H1 (cell line): ENCODE data around the gene BHLHE23. TPM values are rescaled to one million over a fixed set of nuclear protein-coding genes. Genes with fewer than 3 reads are reported as not detected.

Experiments used
- CTCF ChIA-PET: fragments of 300-600 bp; sonication (Branson Sonifier 250); formaldehyde crosslinking; loops from one replicate; lab custom pipeline; 2021; ENCODE audit not compliant: partially characterized antibody; lab: Charles Lee
- POLR2A ChIA-PET: fragments of 300-600 bp; sonication (Branson Sonifier 250); formaldehyde crosslinking; loops from one replicate; lab custom pipeline; 2021; ENCODE audit warnings: inconsistent platforms; ENCODE audit not compliant: partially characterized antibody; lab: Charles Lee
- DNase-seq, 2 experiments: peaks; one replicate each; pipeline versions ENCODE4 v3.0.0 to v3.0.0-alpha.2; 2010 to 2022; ENCODE audit warnings: low spot score in 2 of 2, low read depth in 1 of 2, mixed read lengths in 1 of 2
- FAIRE-seq: peaks from 2 replicates; lab custom pipeline; 2011; peaks lifted over from hg19 to GRCh38; lab: Jason Lieb, UNC
- H2AFZ ChIP-seq: 2 replicates; pipeline ENCODE4 v1.8.1; 2012; ENCODE audit warnings: low read length, inconsistent platforms
- H2AK5ac ChIP-seq: 2 replicates; pipeline ENCODE4 v1.6.1; 2013; ENCODE audit warnings: low read depth, low read length
- H2BK120ac ChIP-seq: replicated peaks from 2 replicates; pipeline ENCODE3; 2013; ENCODE audit warnings: low read depth, low read length, inconsistent platforms
- H2BK12ac ChIP-seq: 2 replicates; pipeline ENCODE4 v1.6.1; 2013; ENCODE audit warnings: low read depth, low read length
- H2BK15ac ChIP-seq: 2 replicates; pipeline ENCODE4 v1.6.1; 2013; ENCODE audit warnings: low read length
- H2BK20ac ChIP-seq: 2 replicates; pipeline ENCODE4 v1.6.1; 2013; ENCODE audit warnings: low read length
- H2BK5ac ChIP-seq: 2 replicates; pipeline ENCODE4 v1.6.1; 2013; ENCODE audit warnings: low read depth, low read length
- H3K14ac ChIP-seq: 2 replicates; pipeline ENCODE4 v1.6.1; 2013; ENCODE audit warnings: inconsistent platforms; ENCODE audit not compliant: insufficient read length
- H3K18ac ChIP-seq: 2 replicates; pipeline ENCODE4 v1.6.1; 2013; ENCODE audit warnings: low read length; ENCODE audit errors: extremely low read depth
- H3K23ac ChIP-seq: 2 replicates; pipeline ENCODE4 v1.6.1; 2013; ENCODE audit warnings: inconsistent platforms; ENCODE audit not compliant: insufficient read length
- H3K23me2 ChIP-seq: 2 replicates; pipeline ENCODE4 v1.6.1; 2013; ENCODE audit warnings: low read depth, low read length
- H3K27ac ChIP-seq: 2 replicates; pipeline ENCODE4 v1.6.1; 2011; ENCODE audit warnings: low read depth, low read length, inconsistent platforms
- H3K27me3 ChIP-seq, 4 experiments: replicated peaks in 1 of 4; 1 replicate in 1 of 4; 2 replicates in 3 of 4; pipeline versions ENCODE4 v1.6.1 to v1.8.1; 2011 to 2013; ENCODE audit warnings: low read length in 3 of 4, mild to moderate bottlenecking in 3 of 4, inconsistent platforms in 2 of 4, mixed read lengths in 2 of 4, moderate library complexity in 1 of 4; ENCODE audit not compliant: control insufficient read depth in 3 of 4, insufficient read depth in 3 of 4; ENCODE audit errors: extremely low read depth in 1 of 4
- H3K36me3 ChIP-seq, 4 experiments: 2 replicates each; pipeline versions ENCODE4 v1.6.1 to v1.8.1; 2011 to 2013; ENCODE audit warnings: mild to moderate bottlenecking in 4 of 4, low read length in 3 of 4, moderate library complexity in 2 of 4, control low read depth in 1 of 4, inconsistent platforms in 1 of 4; ENCODE audit not compliant: insufficient read depth in 4 of 4, control insufficient read depth in 2 of 4
- H3K4ac ChIP-seq: replicated peaks from 2 replicates; pipeline ENCODE3; 2013; ENCODE audit warnings: low read length, low read depth, mixed read lengths, inconsistent platforms; ENCODE audit not compliant: insufficient read length
- H3K4me1 ChIP-seq, 4 experiments: replicated peaks in 1 of 4; 1 replicate in 1 of 4; 2 replicates in 3 of 4; pipeline versions ENCODE4 v1.6.1 to v1.8.1; 2011 to 2013; ENCODE audit warnings: low read length in 3 of 4, inconsistent platforms in 2 of 4, mixed read lengths in 1 of 4; ENCODE audit not compliant: insufficient read depth in 4 of 4, control insufficient read depth in 3 of 4
- H3K4me2 ChIP-seq, 2 experiments: 2 replicates each; pipeline versions ENCODE4 v1.6.1 to v1.8.1; 2011 to 2013; ENCODE audit warnings: low read depth in 2 of 2, low read length in 2 of 2, control low read depth in 1 of 2, inconsistent platforms in 1 of 2, mild to moderate bottlenecking in 1 of 2; ENCODE audit not compliant: insufficient read depth in 1 of 2
- H3K4me3 ChIP-seq, 4 experiments: fragments of 200-600, 300-600 bp in 1 of 4; sonication (generic), shearing (Covaris generic), sonication (Bioruptor Twin) in 1 of 4; 2 replicates each; pipeline versions ENCODE4 v1.5.1 to v1.8.1; 2011 to 2016; ENCODE audit warnings: low read length in 4 of 4, low read depth in 3 of 4, control low read depth in 2 of 4, inconsistent platforms in 2 of 4, mild to moderate bottlenecking in 2 of 4, mixed read lengths in 1 of 4, moderate library complexity in 1 of 4; ENCODE audit not compliant: insufficient read depth in 2 of 4; ENCODE audit errors: extremely low read depth in 1 of 4
- H3K56ac ChIP-seq: replicated peaks from 2 replicates; pipeline ENCODE3; 2013; ENCODE audit warnings: low read depth, mild to moderate bottlenecking, mixed read lengths, low read length, inconsistent platforms; ENCODE audit not compliant: insufficient read length
- H3K79me1 ChIP-seq: 2 replicates; pipeline ENCODE4 v1.6.1; 2013; ENCODE audit warnings: low read depth, low read length, control low read depth
- H3K79me2 ChIP-seq, 2 experiments: 2 replicates each; pipeline versions ENCODE4 v1.6.1 to v1.8.1; 2012 to 2013; ENCODE audit warnings: low read length in 2 of 2, mild to moderate bottlenecking in 2 of 2, inconsistent platforms in 1 of 2; ENCODE audit not compliant: insufficient read depth in 2 of 2, control insufficient read depth in 1 of 2
- H3K9ac ChIP-seq, 4 experiments: replicated peaks in 1 of 4; 1 replicate in 1 of 4; 2 replicates in 3 of 4; pipeline versions ENCODE4 v1.6.1 to v1.8.1; 2011 to 2013; ENCODE audit warnings: low read depth in 3 of 4, low read length in 3 of 4, control low read depth in 2 of 4, mild to moderate bottlenecking in 2 of 4, moderate library complexity in 2 of 4, inconsistent platforms in 1 of 4; ENCODE audit errors: extremely low read depth in 1 of 4
- H3K9me3 ChIP-seq, 2 experiments: 2 replicates each; pipeline versions ENCODE4 v1.6.1 to v1.8.1; 2012 to 2013; ENCODE audit warnings: mild to moderate bottlenecking in 2 of 2, moderate library complexity in 2 of 2, control low read depth in 1 of 2, inconsistent platforms in 1 of 2, low read depth in 1 of 2, low read length in 1 of 2, mixed read lengths in 1 of 2; ENCODE audit not compliant: insufficient read depth in 2 of 2
- H4K20me1 ChIP-seq, 2 experiments: replicated peaks in 1 of 2; 2 replicates each; pipeline versions ENCODE3 to v1.8.1; 2011 to 2013; ENCODE audit warnings: inconsistent platforms in 2 of 2, low read length in 2 of 2, mild to moderate bottlenecking in 1 of 2; ENCODE audit not compliant: insufficient read depth in 2 of 2, control insufficient read depth in 1 of 2
- H4K5ac ChIP-seq: 2 replicates; pipeline ENCODE4 v1.6.1; 2013; ENCODE audit warnings: low read length, low read depth, mixed read lengths, inconsistent platforms; ENCODE audit not compliant: insufficient read length
- H4K8ac ChIP-seq: 2 replicates; pipeline ENCODE4 v1.8.0; 2013; ENCODE audit warnings: mild to moderate bottlenecking, moderate library complexity, low read length, inconsistent platforms; ENCODE audit not compliant: insufficient read depth; ENCODE audit errors: extremely low read depth
- H4K91ac ChIP-seq: replicated peaks from 2 replicates; pipeline ENCODE3; 2013; ENCODE audit warnings: low read length, mixed read lengths, inconsistent platforms; ENCODE audit not compliant: insufficient read length
- BACH1 ChIP-seq: IDR thresholded peaks from 2 replicates; pipeline ENCODE4 v1.6.1; 2012; ENCODE audit warnings: low read length, improper control_type of control experiment
- EP300 ChIP-seq, 2 experiments: IDR thresholded peaks; 1 replicate in 1 of 2; 2 replicates in 1 of 2; pipeline ENCODE4 v1.6.1; 2011 to 2012; ENCODE audit warnings: low read depth in 2 of 2, low read length in 2 of 2, mild to moderate bottlenecking in 2 of 2, borderline replicate concordance in 1 of 2, inconsistent platforms in 1 of 2, moderate library complexity in 1 of 2
- GTF2F1 ChIP-seq: IDR thresholded peaks from 2 replicates; pipeline ENCODE4 v1.6.1; 2012; ENCODE audit warnings: low read depth, low read length, improper control_type of control experiment, borderline replicate concordance
- HDAC6 ChIP-seq: IDR thresholded peaks from one replicate; pipeline ENCODE4 v1.7.1; 2012; ENCODE audit warnings: low read depth, mild to moderate bottlenecking, inconsistent platforms, low read length, moderate library complexity
- NANOG ChIP-seq: IDR thresholded peaks from 2 replicates; pipeline ENCODE4 v1.6.1; 2011; ENCODE audit warnings: low read length, low read depth, mild to moderate bottlenecking, inconsistent platforms; ENCODE audit not compliant: insufficient read depth, poor library complexity, severe bottlenecking
- POU5F1 ChIP-seq: IDR thresholded peaks from 2 replicates; pipeline ENCODE4 v1.6.1; 2011; ENCODE audit warnings: low read depth, mild to moderate bottlenecking, low read length, moderate library complexity
- RXRA ChIP-seq: IDR thresholded peaks from 2 replicates; pipeline ENCODE4 v1.6.1; 2011; ENCODE audit warnings: low read depth, mild to moderate bottlenecking, low read length, moderate library complexity; ENCODE audit not compliant: insufficient read depth
- SIRT6 ChIP-seq: IDR thresholded peaks from one replicate; pipeline ENCODE4 v1.7.1; 2012; ENCODE audit warnings: low read length, inconsistent platforms
- SUZ12 ChIP-seq: fragments of 200-600 bp; sonication (generic); IDR thresholded peaks from 2 replicates; pipeline ENCODE4 v1.6.1; 2012; ENCODE audit warnings: mild to moderate bottlenecking, inconsistent platforms, low read length, moderate library complexity, mixed read lengths
- TCF12 ChIP-seq: IDR thresholded peaks from 2 replicates; pipeline ENCODE4 v1.6.1; 2011; ENCODE audit warnings: low read depth, mild to moderate bottlenecking, low read length
- WGBS, 2 experiments: shearing (Covaris generic) in 1 of 2; methylation state at CpG; one replicate each; pipeline versions ENCODE4 v1.1.6 to v1.1.7; 2013 to 2015; ENCODE audit warnings: low lambda C conversion rate in 2 of 2, mixed read lengths in 2 of 2, inconsistent platforms in 1 of 2, low coverage in 1 of 2, missing lambda C conversion rate in 1 of 2; ENCODE audit not compliant: insufficient replicate concordance in 2 of 2, insufficient coverage in 1 of 2, insufficient read length in 1 of 2; ENCODE audit errors: extremely low coverage in 1 of 2, missing lambda C conversion rate in 1 of 2; 5-methylcytosine and 5-hydroxymethylcytosine counted together
- polyA plus RNA-seq, 7 experiments: library from polyadenylated mRNA; depleted of rRNA in 3 of 7; stranded (reverse) in 5 of 7; unstranded in 2 of 7; fragments of >200 nt in 5 of 7; fragments of 200-250 nt in 2 of 7; gene quantifications; 1 replicate in 5 of 7; 2 replicates in 1 of 7; 4 replicates in 1 of 7; pipeline versions ENCODE4 v1.2.1 to v1.2.3, GENCODE V29; 2011 to 2013; ENCODE audit warnings: missing spikeins in 2 of 7, mixed read lengths in 2 of 7
- total RNA-seq: library from RNA; stranded (reverse); fragmentation: NEBNext Ultra II Directional; extraction: Animal tissue kit (Norgen Biotek cat#: 25700); gene quantifications from 2 replicates; pipeline ENCODE4 v1.2.1, GENCODE V29; 2021

Gene BHLHE23
- total and polyA plus RNA-seq, 2 of the 8 experiments (the other 6 are each of a cell fraction or from before 2014, with no cell fraction given), result 0.47 TPM; not detected in 1

GRCh38 chr20:62967628-62968351 lies 39.0 kb downstream of the BHLHE23 start:
- peaks cover 0 to 4% (median 2%) of the 10 kb centered on the region in 4 experiments; a peak in 5 of 7 replicates for H3K4me1 ChIP-seq
- H3K9me3 ChIP-seq, result no peaks in the 10 kb centered on the region
- no peak overlapping the region for H2BK5ac ChIP-seq
- H2BK15ac ChIP-seq, result no peak overlapping the region
- DNase-seq (no peak), FAIRE-seq (no peak)
- H4K20me1 ChIP-seq, result peaks cover 0 to 12% of the 10 kb centered on the region in 2 experiments
- H3K4me2 ChIP-seq, result no peak overlapping the region
- no peak overlapping the region for H3K4ac ChIP-seq
- POLR2A ChIA-PET, result interaction anchor here (1.3 to 1.4 kb wide), 3 partner anchors 23 to 92 kb away, joined by 3 read pairs; partner anchors contain the start of gene GID8
- H3K4me3 ChIP-seq, result no peak overlapping the region
- H2AK5ac ChIP-seq, result no peak overlapping the region
- WGBS, 2 experiments, result 91% methylated on average over 21 of the region's 27 CpGs; no CpG with 5 or more reads in 1 of the 2 experiments
- H4K8ac ChIP-seq, result no peak overlapping the region
- no peak overlapping the region for H3K56ac ChIP-seq
- H2BK20ac ChIP-seq, result no peak overlapping the region
- H4K5ac ChIP-seq, result no peak overlapping the region
- H4K91ac ChIP-seq, result no peak overlapping the region
- no peak for TF ChIP-seq NANOG
- no peak for TF ChIP-seq HDAC6
- no peak for TF ChIP-seq SUZ12
- no peak for TF ChIP-seq EP300 (IDR thresholded peaks at IDR 0.05; ENCODE audit: borderline replicate concordance in 1 of 2, low read depth in 2 of 2, low read length in 2 of 2)
- TF ChIP-seq RXRA, result no peak
- TF ChIP-seq GTF2F1, result no peak
- TF ChIP-seq SIRT6, result no peak
- TF ChIP-seq BACH1, result no peak
- TF ChIP-seq TCF12, result no peak
- TF ChIP-seq POU5F1, result no peak
- TF ChIP-seq, all 59 proteins: peak for 0
- no peak overlapping the region for H3K23ac ChIP-seq
- no peak overlapping the region for H3K9ac ChIP-seq
- H3K18ac ChIP-seq, result no peak overlapping the region
- H3K27ac ChIP-seq, result no peak overlapping the region
- no peak overlapping the region for H2BK12ac ChIP-seq
- H2BK120ac ChIP-seq, result no peak overlapping the region
- CTCF ChIA-PET, result interaction anchor here (0.6 to 8.1 kb wide), 5 partner anchors 13 to 438 kb away, joined by 3 to 53 read pairs (median 4); partner anchors contain the start of gene BHLHE23
- H3K79me2 ChIP-seq, result no peaks in the 10 kb centered on the region
- peaks cover 9% of the 10 kb centered on the region; the same call in 1 of the 2 replicates for H3K23me2 ChIP-seq
- peaks cover 2 to 8% (median 5%) of the 10 kb centered on the region in 4 experiments for H3K27me3 ChIP-seq
- no peak overlapping the region for H3K14ac ChIP-seq
- H3K36me3 ChIP-seq, result peaks cover 0 to 7% (median 0%) of the 10 kb centered on the region in 4 experiments; a peak in 3 of 8 replicates
- no peaks in the 10 kb centered on the region for H3K79me1 ChIP-seq
- H2AFZ ChIP-seq, result no peak overlapping the region
